Adrenal gland (tissue), 5 donors: ENCODE data around the gene ABHD16A.
A peak's percentile ranks its signal among the peaks of the same experiment; 100 is the strongest.

Experiments used
- CTCF ChIP-seq, 6 experiments: fragments of 450-650 bp in 4 of 6; fragments of 200-600 bp in 2 of 6; sonication (generic) in 1 of 6; IDR thresholded peaks; 1 replicate in 5 of 6; 2 replicates in 1 of 6; pipeline versions ENCODE4 v1.5.1 to v1.8.0; 2016 to 2021; ENCODE audit warnings: antibody characterized with exemption in 6 of 6, mild to moderate bottlenecking in 2 of 6, moderate library complexity in 1 of 6
- POLR2A ChIP-seq, 2 donors: fragments of 450-650 bp; IDR thresholded peaks; one replicate each; pipeline ENCODE4 v1.6.1; 2017; ENCODE audit warnings: antibody characterized with exemption in 2 of 2, mild to moderate bottlenecking in 2 of 2, moderate library complexity in 1 of 2
- donor health status: DM: no; HTN: no; CAD: no.

- TF ChIP-seq CTCF (IDR thresholded peaks at IDR 0.05): peak in 1 of 6 experiments; percentile 4
- peak in 1 of 2 donors; percentile 9 for TF ChIP-seq POLR2A (IDR thresholded peaks at IDR 0.05)
Observed at GRCh38 chr6:31651602-31652191, 51.4 kb downstream of the ABHD16A start.
